Peyer's patch (tissue), 4 donors: ENCODE results near the gene VSTM2L.

Experiments used
- POLR2A ChIP-seq, 2 donors: fragments of 450-650 bp; IDR thresholded peaks; one replicate each; pipeline ENCODE4 v1.5.1; 2017; ENCODE audit warnings: antibody characterized with exemption in 2 of 2, mild to moderate bottlenecking in 2 of 2, moderate library complexity in 2 of 2
- TF ChIP-seq, protein P1 (sequence below), 6 experiments: fragments of 450-650 bp in 4 of 6; fragments of 200-600 bp in 2 of 6; sonication (generic) in 1 of 6; IDR thresholded peaks; one replicate each; pipeline ENCODE4 v1.5.1; 2017 to 2019; ENCODE audit warnings: antibody characterized with exemption in 6 of 6, mild to moderate bottlenecking in 3 of 6, moderate library complexity in 1 of 6

- TF ChIP-seq, protein P1, sequence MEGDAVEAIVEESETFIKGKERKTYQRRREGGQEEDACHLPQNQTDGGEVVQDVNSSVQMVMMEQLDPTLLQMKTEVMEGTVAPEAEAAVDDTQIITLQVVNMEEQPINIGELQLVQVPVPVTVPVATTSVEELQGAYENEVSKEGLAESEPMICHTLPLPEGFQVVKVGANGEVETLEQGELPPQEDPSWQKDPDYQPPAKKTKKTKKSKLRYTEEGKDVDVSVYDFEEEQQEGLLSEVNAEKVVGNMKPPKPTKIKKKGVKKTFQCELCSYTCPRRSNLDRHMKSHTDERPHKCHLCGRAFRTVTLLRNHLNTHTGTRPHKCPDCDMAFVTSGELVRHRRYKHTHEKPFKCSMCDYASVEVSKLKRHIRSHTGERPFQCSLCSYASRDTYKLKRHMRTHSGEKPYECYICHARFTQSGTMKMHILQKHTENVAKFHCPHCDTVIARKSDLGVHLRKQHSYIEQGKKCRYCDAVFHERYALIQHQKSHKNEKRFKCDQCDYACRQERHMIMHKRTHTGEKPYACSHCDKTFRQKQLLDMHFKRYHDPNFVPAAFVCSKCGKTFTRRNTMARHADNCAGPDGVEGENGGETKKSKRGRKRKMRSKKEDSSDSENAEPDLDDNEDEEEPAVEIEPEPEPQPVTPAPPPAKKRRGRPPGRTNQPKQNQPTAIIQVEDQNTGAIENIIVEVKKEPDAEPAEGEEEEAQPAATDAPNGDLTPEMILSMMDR (IDR thresholded peaks at IDR 0.05) = no peak
- TF ChIP-seq POLR2A (IDR thresholded peaks at IDR 0.05) = no peak
Observed at GRCh38 chr20:37904008-37904642, 1.2 kb downstream of the VSTM2L start.
